ENCODE results near the gene NAA25.

NAA25 gene

GRCh38 chr12:112097641-112098040, 10.9 kb downstream of the NAA25 start:
- H3K27ac ChIP-seq: peak overlapping the region; percentile 43

GRCh38 chr12:112096667-112097066, 11.9 kb downstream of the NAA25 start:
- POLR2A ChIA-PET (ENCODE audit: low non-redundant PET): no interaction called here
- CTCF ChIA-PET: no interaction called here
- DNase-seq (ENCODE audit: low spot score): peak; percentile 81
- no peak for TF ChIP-seq CTCF (conservative IDR thresholded peaks at IDR 0.05; ENCODE audit: low read depth)
- H3K27ac ChIP-seq: no peak overlapping the region

More at GRCh38 chr12:112097641-112098040, 10.9 kb downstream of the NAA25 start:
- no peak for TF ChIP-seq CTCF (conservative IDR thresholded peaks at IDR 0.05; ENCODE audit: low read depth)
- DNase-seq (ENCODE audit: low spot score): no peak
- POLR2A ChIA-PET (ENCODE audit: low non-redundant PET): interaction anchor here (0.6 to 0.7 kb wide), 2 partner anchors 8 to 11 kb away, joined by 3 to 8 read pairs; no protein-coding TSS in a partner anchor
- CTCF ChIA-PET: interaction anchor here (0.5 to 1.0 kb wide), 2 partner anchors 11 to 24 kb away, joined by 3 to 11 read pairs; no protein-coding TSS in a partner anchor

GRCh38 chr12:112096070-112096469, 12.5 kb downstream of the NAA25 start:
- ChIA-PET POLR2A (ENCODE audit: low non-redundant PET) (no interaction called here), CTCF (no interaction called here)
- no peak for TF ChIP-seq CTCF (conservative IDR thresholded peaks at IDR 0.05; ENCODE audit: low read depth)
- no peak for DNase-seq (ENCODE audit: low spot score)
- no peak overlapping the region for H3K27ac ChIP-seq

GRCh38 chr12:112091563-112091962, 17.0 kb downstream of the NAA25 start:
- no peak for DNase-seq (ENCODE audit: low spot score)
- no peak overlapping the region for H3K27ac ChIP-seq
- no peak for TF ChIP-seq CTCF (conservative IDR thresholded peaks at IDR 0.05; ENCODE audit: low read depth)
- POLR2A ChIA-PET (ENCODE audit: low non-redundant PET): interaction anchor here (1.1 kb wide), 1 partner anchor 17 kb away, joined by 3 read pairs; the partner anchor contains the start of gene NAA25
- CTCF ChIA-PET: interaction anchor here (0.6 kb wide), 1 partner anchor 14 kb away, joined by 3 read pairs; no protein-coding TSS in a partner anchor

GRCh38 chr12:112087851-112088250, 20.7 kb downstream of the NAA25 start:
- no peak for TF ChIP-seq CTCF (conservative IDR thresholded peaks at IDR 0.05; ENCODE audit: low read depth)
- no peak for DNase-seq (ENCODE audit: low spot score)
- CTCF ChIA-PET: no interaction called here
- H3K27ac ChIP-seq: no peak overlapping the region
- POLR2A ChIA-PET (ENCODE audit: low non-redundant PET): no interaction called here

- no peak overlapping the region for H3K27ac ChIP-seq
- ChIA-PET CTCF (interaction anchor here (0.7 kb wide), 1 partner anchor 10 kb away, joined by 11 read pairs; no protein-coding TSS in a partner anchor), POLR2A (ENCODE audit: low non-redundant PET) (interaction anchor here (0.6 to 0.7 kb wide), 2 partner anchors 10 to 398 kb away, joined by 3 to 4 read pairs; no protein-coding TSS in a partner anchor)
- TF ChIP-seq CTCF (conservative IDR thresholded peaks at IDR 0.05; ENCODE audit: low read depth): no peak
- DNase-seq (ENCODE audit: low spot score): no peak
These were observed 21.3 kb downstream of the NAA25 start for GRCh38 chr12:112087055-112087850.
